Measurements from ENCODE around the gene MED4.
A peak's percentile ranks its signal among the peaks of the same experiment; 100 is the strongest.

The MED4 gene, protein sequence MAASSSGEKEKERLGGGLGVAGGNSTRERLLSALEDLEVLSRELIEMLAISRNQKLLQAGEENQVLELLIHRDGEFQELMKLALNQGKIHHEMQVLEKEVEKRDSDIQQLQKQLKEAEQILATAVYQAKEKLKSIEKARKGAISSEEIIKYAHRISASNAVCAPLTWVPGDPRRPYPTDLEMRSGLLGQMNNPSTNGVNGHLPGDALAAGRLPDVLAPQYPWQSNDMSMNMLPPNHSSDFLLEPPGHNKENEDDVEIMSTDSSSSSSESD

DNA sequence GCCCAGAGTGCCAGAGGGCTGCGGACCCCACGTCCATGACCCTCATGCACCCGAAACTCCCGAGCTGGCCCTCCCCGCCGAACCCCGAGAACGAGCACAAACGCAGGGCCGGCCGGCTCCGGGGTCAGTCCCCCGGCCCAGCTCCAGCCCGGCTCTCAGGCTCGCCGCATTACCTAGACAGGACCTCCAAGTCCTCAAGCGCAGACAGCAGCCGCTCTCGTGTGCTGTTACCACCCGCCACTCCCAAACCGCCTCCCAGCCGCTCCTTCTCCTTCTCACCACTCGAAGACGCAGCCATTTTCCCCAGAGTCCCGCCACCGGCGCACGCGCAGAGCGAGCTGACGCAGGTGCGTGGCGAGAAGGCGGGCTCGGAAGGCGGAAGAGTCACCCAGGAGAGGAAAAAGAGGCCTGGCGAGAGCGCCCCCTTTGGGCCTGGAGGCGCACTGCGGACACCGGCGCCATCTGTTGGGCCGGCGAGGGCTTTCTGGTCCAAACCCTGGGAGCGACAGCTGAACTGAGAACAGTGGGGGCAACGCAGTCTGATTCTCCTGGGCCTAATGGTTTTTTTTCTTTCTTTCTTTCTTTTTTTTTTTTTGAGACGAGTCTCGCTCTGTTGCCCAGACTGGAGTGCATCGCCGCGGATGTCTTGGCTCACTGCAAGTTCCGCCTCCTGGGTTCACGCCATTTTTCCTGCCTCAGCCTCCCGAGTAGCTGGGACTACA is at the start of gene MED4:
TSS of gene MED4 (minus strand) at position 324 of the 722 bp plus-strand sequence. CDS start at position 298, 26 bp downstream.
- DNase-seq (ENCODE audit: low spot score) = peak; percentile 97

DNA sequence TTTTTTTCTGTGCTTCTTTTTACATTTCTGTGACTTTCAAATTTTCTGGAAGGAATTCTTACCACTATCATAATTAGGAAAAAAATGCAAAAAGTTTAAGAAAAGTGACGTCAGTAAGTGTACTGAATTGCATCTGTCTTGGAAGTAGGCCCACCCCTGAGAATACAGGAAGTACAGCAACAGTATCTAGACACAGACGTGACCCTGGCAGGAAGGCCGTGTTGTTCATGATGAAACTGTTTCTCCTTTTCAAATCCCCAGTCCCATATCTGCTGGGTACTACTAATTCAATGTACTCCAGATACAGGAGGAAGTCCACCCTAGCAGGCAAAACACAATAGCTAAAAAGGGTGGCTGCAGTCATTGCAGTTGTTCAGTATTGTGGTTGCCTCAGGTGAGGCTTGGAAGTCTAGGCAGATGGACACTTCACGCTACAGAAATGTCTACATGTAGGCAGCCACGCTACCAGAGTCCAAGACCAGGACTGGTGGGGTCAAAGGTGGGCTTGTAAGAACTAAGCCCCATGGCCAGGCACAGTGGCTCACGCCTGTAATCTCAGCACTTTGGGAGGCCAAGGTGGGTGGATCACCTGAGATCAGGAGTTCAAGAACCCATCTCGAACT is 49.6 kb upstream of the MED4 start:
- DNase-seq (ENCODE audit: low spot score) = peak; percentile 26

DNA sequence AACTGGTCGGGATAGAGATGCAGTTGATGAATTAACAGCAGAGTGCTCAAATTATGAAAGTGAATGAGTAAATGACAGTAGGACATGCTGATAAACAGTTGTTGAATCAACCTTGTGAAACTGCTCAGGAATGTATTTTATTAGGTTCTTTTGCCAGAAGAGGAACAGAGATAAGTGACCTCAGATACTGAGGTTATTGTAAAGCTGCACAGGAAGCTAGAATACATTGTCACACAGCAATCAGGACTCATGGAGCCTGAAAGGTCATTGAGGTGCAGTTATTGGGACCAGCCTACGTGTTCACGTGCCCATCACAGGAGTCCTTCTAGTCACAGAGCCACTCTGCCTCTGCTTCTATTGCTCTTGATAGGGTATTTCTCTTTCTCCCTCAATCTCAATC is 47.5 kb upstream of the MED4 start:
- DNase-seq (ENCODE audit: low spot score) = no peak

DNA sequence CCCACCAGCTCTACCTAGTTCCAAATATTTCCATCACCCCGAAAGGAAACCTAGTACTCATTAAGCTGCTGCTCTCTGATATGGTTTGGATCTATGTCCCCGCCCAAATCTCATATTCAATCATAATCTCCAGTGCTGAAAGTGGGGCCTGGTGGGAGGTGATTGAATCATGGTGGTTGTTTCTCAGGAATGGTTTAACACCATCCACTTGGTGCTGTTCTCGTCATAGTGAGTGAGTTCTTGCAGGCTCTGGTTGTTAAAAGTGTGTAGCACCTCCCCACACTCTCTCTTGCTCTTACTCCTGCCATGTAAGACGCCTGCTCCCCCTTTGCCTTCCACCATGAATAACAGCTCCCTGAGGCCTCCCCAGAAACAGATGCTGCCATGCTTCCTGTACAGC is 43.4 kb upstream of the MED4 start:
- DNase-seq (ENCODE audit: low spot score) = no peak

DNA sequence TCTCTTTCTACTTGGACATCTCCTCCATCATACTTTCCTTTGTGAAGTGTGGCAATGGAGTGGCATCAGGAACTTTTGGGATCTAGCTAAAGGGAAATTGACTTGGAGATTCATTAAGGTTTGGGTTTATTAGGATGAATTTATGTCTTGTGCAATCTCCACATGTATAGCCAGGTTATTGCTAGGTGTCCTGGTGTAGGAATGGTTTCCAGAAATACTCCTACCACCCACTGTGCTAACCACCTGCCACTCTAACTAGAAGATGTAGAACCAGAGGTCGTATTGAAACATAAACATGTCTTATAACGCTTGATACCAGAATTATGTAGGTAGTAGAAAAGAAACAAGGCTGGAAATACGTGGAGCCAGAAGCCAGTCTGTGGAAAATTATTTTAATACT is 38.1 kb upstream of the MED4 start:
- no peak for DNase-seq (ENCODE audit: low spot score)

DNA sequence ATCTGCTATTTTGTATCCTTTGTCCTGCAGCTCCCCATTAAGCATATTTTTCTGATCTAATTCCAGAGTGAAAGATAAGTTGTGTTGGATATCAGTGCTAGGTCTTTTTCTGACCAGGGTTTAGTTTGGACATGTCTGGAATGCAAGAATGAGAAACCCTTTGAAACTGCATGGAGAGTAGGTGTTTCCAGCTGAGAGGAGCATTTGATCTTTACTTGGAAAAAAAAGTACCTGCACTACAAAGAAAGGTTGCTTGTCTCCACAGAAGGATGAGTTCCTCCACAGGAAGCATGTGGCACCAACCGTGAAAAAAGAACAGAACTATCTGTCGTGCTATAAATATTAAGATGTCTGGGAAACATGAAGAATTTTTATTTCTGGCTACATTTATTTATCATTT is 36.6 kb upstream of the MED4 start:
- no peak for DNase-seq (ENCODE audit: low spot score)

DNA sequence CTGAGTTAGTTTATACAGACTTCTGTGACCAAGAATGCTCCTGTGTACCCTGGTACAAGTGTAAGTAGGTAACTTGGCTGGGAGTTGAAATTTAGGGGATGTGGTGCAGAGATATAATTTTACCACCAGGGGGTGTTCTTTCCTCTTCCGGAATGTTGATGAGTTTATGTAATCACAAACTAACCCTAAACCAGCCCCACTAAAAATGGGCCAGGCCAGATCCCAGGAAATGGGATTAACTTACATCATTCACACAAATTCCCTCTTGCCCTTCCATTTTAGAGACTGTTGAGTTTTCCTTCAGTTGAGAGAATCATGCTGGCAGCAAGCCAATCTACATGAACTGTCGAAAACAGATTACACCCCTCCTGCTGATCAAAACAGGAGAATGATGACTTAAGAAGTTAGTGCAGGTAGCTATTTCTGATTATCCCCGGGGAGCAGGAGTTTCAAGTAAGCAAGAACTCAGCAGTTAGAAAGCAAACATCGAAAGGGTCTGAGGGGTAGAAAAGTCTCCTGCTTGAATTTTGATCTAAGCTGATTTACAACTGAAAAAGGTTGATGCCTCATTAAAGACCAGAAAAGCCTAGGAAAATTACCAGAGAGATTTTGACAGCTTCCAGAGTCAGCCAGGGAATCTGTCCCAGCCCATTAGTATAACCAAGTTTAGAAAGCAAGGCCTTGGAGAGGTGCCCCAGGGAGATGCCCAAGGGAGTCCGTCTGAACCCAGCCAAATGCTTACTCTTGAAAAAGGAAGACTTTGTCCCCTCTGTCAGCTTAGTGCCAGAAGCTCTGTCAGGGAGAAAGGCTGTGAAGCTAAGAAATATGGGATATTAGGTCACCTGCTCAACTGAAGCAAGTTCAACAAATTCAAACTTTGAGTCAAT is 32.3 kb upstream of the MED4 start:
- peak; percentile 80 for DNase-seq (ENCODE audit: low spot score)

DNA sequence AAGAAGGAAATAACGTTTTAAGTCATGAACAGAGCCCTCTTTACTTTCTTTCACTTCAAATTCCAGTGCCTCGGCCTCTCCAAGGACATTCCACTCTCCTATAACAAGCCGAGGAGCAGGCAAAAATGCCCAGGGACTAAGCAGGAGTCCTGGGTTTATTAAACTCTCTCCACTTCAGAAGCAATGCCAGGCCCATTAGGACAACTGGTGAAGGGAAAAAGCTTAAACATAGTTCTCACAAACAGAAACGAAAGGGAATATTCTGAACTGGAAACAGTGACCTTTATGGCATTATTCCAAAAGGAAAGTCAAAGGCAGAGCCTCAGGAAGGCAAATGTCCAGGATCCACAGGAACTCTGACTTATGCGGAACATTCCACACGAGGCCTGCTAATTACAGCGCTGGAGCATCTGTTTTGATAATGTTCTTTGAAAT is 30.9 kb upstream of the MED4 start:
- no peak for DNase-seq (ENCODE audit: low spot score)

DNA sequence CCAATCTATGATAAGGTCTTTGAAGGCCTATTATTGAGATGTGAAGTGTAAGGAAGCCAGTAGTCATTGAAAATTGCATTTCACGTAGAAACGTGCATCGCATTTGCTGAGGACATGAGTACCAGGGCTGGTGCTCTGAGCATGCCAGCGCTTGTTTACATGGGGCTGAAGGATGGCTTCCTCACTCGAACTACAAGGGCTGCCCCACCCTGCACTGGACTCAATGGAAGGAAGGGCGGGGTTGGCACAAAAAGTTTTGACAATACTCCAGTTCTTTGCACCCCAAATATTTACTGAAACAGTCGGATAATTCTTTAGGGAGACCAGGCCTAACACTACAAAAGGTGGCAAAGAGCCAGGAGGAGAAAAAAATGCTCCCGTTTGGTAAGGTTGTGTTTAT is 28.9 kb upstream of the MED4 start:
- DNase-seq (ENCODE audit: low spot score) = no peak

DNA sequence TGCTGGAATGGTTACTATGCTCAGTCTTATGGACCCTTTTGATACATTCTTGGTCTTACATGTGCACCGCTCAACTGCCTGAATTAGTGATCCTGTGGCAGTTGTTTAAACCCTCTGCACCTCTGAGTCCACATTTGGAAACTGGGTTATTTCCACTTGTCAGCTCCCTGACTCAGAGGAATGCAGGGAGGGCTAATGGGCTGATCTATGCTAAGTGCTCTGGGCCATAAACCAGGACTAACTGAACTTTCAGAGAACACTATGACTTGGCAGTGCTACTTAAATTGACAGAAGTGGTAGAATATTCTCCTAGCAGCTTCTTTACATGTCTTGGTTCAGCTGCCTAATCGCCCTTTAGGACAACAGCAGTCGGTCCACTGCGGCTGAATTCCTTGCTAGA is 26.8 kb upstream of the MED4 start:
- DNase-seq (ENCODE audit: low spot score) = no peak

DNA sequence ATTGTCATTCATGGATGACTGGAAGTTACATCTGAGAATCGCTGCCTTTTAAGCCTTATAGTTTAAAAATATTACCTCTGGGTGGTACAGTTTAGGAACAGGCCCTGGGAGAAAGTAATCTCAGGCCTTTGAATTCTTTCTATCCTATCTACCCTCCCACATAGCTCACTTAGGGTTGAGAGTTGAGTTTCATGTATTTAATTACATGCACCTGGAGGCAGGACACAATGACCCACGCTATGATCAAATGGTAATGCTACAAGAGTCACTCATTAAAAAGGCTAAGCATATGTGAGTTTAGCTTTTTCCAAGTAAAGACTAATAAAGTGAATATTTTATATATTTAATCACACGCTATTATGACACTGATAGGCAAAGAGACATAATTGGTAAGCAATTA is 25.3 kb upstream of the MED4 start:
- no peak for DNase-seq (ENCODE audit: low spot score)

DNA sequence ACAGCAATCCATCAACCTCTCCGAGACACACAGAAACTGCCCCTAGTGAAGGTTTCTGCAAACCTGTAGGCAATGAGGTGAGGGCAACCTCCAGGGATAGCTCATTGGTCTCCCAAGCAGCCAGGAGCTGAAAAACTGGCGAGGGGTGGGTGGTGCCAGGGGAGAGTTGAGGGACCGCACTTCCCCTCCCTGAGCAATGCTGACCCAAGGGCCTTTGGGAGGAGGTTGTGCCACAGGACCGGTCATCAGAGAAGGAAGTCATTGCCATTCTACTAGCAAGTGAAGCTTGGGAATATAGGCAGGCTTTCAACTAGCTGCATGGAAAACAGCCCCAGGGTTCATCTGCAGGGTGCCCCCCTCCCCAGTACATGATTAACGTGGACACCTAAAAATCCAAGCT is 23.1 kb upstream of the MED4 start:
- no peak for DNase-seq (ENCODE audit: low spot score)

DNA sequence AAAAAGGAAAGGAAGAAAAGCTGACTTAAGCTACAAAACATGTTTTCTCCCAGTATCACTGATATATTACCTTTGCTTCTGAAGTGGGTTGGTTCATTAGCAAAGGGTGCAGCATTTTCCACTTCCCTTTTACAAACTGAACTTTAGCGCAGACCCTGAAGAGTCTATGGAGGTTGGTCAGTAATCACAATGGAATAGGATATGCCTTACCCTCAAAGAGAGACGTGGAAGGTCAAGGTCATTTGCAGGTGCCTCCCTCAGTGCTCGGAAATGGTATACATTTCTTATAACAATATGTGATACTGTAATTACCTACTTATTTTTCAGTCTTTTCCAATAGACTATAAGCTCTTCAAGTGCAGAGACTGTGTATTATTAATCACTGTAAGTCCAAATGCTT is 21.9 kb upstream of the MED4 start:
- no peak for DNase-seq (ENCODE audit: low spot score)

DNA sequence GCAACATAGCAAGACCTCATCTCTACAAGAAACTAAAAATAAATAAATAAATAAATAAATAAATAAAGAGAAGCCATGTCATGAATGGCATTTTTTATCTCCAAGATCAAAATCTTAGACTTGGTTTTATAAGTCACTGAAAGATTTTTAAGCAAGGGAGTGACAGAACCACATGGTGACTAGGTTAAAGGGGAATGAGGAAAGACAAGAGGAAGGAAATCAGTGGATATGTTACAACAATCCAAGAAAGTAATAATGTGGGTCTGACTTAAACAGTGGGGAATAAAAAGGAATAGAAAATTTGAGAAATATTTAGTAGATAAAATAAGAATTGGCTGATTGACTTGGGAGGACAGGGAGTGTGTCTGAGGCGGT is 18.8 kb upstream of the MED4 start:
- no peak for DNase-seq (ENCODE audit: low spot score)

DNA sequence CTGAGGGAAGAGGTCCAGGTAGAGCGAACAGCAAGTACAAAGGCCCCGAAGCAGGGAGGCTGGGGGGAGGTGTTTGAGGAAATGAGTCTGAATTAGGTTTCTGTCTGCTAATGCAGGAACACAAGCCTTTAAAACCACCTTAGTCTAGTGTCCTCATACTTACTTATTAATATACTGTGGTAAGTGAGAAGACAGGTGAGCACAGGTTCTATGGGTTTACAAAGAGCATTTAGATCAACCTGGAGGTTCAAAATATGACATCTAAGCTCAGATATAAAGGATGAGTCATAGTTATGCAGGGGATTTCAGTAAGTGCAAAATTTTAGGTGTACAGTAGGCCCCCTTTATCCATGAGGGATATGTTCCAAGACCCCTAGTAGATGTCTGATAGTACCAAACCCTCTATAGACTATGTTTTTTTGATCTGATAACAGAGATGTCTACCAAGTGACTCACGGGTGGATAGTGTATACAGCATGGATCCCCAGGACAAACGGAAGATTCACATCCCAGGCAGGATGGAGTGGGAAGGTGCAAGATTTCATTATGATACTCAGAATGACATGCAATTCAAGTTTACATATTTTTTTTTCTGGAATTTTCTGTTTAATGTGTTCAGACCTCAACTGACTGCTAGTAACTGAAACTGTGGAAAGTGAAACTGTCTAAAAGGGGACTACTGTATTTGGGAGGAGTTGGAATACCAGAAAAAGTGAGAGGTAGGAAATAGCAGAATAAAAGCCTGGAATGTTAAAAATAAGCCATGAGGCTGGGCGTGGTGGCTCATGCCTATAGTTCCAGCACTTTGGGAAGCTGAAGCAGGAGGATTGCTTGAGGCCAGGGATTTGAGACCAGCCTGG is 18.2 kb upstream of the MED4 start:
- DNase-seq (ENCODE audit: low spot score) = no peak

DNA sequence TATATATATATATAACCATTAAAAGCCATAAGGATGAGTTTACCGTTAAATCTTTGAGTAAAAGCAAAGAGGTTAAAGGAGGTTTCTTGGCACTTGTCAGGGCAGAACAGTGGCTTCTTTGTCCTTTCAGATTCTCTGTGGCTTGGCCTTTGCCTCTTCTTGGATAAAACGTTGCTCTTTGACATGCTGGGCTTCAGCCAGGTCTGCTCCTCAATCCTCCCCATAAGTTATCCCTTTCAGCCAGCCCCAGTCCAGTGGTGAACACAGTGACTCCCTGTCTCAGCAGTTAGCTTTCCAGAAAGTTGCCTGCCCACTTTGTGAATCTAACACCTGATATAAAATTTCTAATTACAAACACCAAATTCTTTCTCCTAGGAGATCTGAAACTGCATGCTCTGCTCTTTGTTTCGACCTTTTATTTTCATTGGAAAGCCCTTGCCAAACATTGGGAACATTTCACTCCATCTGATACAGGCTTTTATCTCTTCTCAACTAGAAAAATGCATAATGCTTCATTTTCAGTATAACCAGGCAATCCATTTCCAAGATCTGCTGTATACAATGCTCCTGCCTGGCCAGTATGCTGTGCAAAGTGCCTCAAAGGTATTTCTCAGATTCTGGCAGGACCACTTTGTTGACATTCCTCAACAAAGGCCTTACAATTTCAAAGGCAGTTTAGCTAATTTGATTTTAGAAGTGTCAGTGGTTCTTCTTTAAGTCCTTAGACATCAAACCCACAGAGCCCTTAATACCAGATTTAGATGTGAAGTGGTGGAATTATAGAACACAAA is 16.2 kb upstream of the MED4 start:
- DNase-seq (ENCODE audit: low spot score) = no peak

DNA sequence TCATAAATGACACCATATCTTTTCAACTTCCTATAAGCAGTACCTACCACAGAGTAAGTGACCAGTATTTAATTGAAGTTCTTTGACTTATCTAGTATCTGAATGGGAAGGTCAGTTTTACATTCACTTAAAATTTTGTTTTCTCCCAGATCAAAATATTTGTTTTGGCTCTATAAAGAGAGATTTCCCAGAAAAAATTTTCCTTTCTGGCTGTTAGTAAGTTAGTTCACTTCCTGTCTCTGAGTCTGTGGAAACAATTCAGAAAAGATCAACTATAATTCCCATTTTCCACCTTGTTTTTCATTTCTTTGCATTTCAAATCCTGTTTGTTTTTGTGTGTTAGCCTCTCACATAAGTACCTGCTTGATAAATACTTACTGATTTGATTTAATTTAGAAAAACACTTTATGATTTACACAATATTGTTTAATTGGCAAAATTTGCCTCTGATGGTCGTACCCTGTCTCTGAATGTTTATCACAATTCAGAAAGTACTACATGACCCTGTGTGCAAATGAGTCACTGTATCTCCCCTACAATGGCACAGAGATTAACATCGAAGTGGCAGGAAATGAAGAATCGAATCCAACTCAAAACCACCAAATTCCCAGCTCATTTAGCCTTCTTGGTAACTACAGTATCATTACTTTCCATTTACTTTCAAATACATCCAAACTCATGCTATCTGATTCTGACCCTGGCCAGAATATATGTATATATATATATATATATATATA is 15.4 kb upstream of the MED4 start:
- no peak for DNase-seq (ENCODE audit: low spot score)

DNA sequence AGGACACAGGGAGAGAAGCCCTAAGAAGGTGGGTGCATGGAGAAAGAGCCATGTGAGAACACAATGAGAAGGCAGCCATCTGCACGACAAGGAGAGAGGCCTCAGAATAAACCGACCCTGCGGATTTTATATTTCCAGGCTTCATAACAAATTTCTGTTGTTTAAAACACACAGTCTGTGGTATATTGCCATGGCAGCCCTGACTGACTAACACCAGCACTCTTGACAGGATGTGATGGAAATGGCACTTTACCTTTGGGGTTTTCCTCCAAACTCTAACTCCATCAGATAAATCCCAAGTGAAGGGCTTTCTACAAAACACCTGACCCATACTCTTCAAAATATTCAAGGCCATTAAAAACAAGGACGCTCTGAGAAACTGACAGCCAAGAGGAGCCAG is 13.2 kb upstream of the MED4 start:
- DNase-seq (ENCODE audit: low spot score) = no peak

DNA sequence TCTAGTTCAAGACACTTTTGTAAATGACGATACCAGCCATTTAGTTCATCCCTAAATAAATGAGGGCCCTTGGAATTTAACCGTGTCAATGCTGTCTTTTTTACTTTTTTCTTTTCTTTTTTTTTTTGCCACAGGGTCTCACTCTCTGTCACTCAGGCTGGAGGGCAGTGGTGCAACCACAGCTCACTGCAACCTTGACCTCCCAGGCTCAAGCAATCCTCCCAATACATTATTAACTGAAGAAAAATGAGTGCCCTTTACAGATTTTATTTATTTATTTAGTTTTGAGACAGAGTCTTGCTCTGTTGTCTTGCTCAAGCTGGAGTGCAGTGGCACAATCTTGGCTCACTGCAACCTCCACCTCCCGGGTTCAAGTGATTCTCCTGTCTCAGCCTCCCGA is 2.9 kb upstream of the MED4 start:
- no peak for DNase-seq (ENCODE audit: low spot score)

DNA sequence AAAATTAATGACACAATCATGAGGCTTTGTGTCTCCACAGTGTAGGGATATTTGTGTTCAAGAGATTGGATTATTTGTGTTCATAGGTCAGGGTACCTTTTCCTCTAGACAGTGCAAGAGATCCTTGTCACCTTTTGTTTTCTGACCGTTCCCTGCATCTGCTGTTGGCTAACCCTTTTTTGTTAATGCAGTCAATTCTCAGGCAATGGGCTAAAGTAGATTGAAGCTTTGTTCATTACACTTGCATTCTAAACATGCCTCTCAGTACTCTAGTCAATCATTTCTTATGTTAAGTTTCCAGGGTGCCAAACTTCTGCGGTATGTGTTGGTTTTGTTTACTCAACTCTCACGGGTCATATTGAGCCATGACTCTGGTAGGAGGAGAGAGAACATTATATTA is 1.8 kb upstream of the MED4 start:
- no peak for DNase-seq (ENCODE audit: low spot score)
